ENCODE results near the gene TBC1D8. TPM values are rescaled to one million over a fixed set of nuclear protein-coding genes. Genes with fewer than 3 reads are reported as not detected.

The TBC1D8 gene
- total and polyA plus RNA-seq, 2 donors (not counting 1 experiment from before 2014, with no cell fraction given): 1.7 to 15.7 TPM

GRCh38 chr2:101040072-101040471 is 111.1 kb downstream of the TBC1D8 start:
- no peak for DNase-seq
- 96% methylated on average over 12 of the region's 13 CpGs for WGBS (ENCODE audit: insufficient coverage)
- H3K4me1 Mint-ChIP-seq: peaks cover 11% of the 10 kb centered on the region
- Histone ChIP-seq H3K27ac (ENCODE audit: low read length in 2 of 2) (no peak overlapping the region), H3K27me3 (replicated peaks in 1 of 4; ENCODE audit: control extremely low read depth in 1 of 4, control insufficient read depth in 3 of 4, insufficient read depth in 4 of 4, low read length in 3 of 4) (no peaks in the 10 kb centered on the region), H3K9me3 (ENCODE audit: control extremely low read depth in 1 of 3, control insufficient read depth in 2 of 3, insufficient read depth in 1 of 3, low read length in 2 of 3) (no peaks in the 10 kb centered on the region), H3K4me1 (ENCODE audit: control insufficient read depth in 2 of 2, insufficient read depth in 2 of 2, low read length in 2 of 2) (peaks cover 0 to 10% of the 10 kb centered on the region in 2 donors), H4K20me1 (ENCODE audit: control insufficient read depth, insufficient read depth, low read length, poor library complexity, severe bottlenecking) (no peaks in the 10 kb centered on the region), H3K36me3 (replicated peaks in 1 of 2; ENCODE audit: control extremely low read depth in 1 of 2, control insufficient read depth in 1 of 2, extremely low read depth in 1 of 2, insufficient read depth in 2 of 2, low read length in 1 of 2) (no peaks in the 10 kb centered on the region), H3K9ac (ENCODE audit: low read length) (no peak overlapping the region), H3K4me3 (ENCODE audit: control extremely low read depth in 1 of 5, extremely low read depth in 1 of 5, insufficient read depth in 1 of 5, low read depth in 2 of 5, low read length in 4 of 5) (no peak overlapping the region), H3K4me2 (replicated peaks; ENCODE audit: low read depth, low read length, poor library complexity, severe bottlenecking) (no peak overlapping the region), H2AFZ (ENCODE audit: insufficient read depth, low read depth, low read length, poor library complexity, severe bottlenecking) (no peak overlapping the region), H3K79me2 (ENCODE audit: control insufficient read depth, insufficient read depth, low read length) (no peaks in the 10 kb centered on the region)
- no peaks in the 10 kb centered on the region for H3K9me3 Mint-ChIP-seq (ENCODE audit: insufficient read depth)
- H3K27ac Mint-ChIP-seq: no peak overlapping the region
- ChIA-PET POLR2A (no interaction called here), CTCF (interaction anchor here (5.9 kb wide), 1 partner anchor 164 kb away, joined by 87 read pairs; no protein-coding TSS in a partner anchor)
- TF ChIP-seq EZH2 (IDR thresholded peaks at IDR 0.05; ENCODE audit: borderline replicate concordance, insufficient read depth, low read depth, low read length, poor library complexity, severe bottlenecking): no peak
- TF ChIP-seq, protein P1, sequence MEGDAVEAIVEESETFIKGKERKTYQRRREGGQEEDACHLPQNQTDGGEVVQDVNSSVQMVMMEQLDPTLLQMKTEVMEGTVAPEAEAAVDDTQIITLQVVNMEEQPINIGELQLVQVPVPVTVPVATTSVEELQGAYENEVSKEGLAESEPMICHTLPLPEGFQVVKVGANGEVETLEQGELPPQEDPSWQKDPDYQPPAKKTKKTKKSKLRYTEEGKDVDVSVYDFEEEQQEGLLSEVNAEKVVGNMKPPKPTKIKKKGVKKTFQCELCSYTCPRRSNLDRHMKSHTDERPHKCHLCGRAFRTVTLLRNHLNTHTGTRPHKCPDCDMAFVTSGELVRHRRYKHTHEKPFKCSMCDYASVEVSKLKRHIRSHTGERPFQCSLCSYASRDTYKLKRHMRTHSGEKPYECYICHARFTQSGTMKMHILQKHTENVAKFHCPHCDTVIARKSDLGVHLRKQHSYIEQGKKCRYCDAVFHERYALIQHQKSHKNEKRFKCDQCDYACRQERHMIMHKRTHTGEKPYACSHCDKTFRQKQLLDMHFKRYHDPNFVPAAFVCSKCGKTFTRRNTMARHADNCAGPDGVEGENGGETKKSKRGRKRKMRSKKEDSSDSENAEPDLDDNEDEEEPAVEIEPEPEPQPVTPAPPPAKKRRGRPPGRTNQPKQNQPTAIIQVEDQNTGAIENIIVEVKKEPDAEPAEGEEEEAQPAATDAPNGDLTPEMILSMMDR (IDR thresholded peaks at IDR 0.05): no peak
- intact Hi-C loops (cut with micrococcal nuclease): no loop called here
- ATAC-seq (ENCODE audit: low read depth): no peak
- H3K27me3 Mint-ChIP-seq: no peaks in the 10 kb centered on the region
- no peak overlapping the region for H3K4me3 Mint-ChIP-seq

GRCh38 chr2:101038455-101039255 is 112.5 kb downstream of the TBC1D8 start:
- intact Hi-C loops (cut with micrococcal nuclease): no loop called here
- H3K27me3 Mint-ChIP-seq: no peaks in the 10 kb centered on the region
- H3K9me3 Mint-ChIP-seq (ENCODE audit: insufficient read depth): no peaks in the 10 kb centered on the region
- Histone ChIP-seq H4K20me1 (ENCODE audit: control insufficient read depth, insufficient read depth, low read length, poor library complexity, severe bottlenecking) (no peaks in the 10 kb centered on the region), H3K4me2 (replicated peaks; ENCODE audit: low read depth, low read length, poor library complexity, severe bottlenecking) (no peak overlapping the region), H3K4me3 (ENCODE audit: control extremely low read depth in 1 of 5, extremely low read depth in 1 of 5, insufficient read depth in 1 of 5, low read depth in 2 of 5, low read length in 4 of 5) (no peak overlapping the region), H3K9ac (ENCODE audit: low read length) (no peak overlapping the region), H3K36me3 (replicated peaks in 1 of 2; ENCODE audit: control extremely low read depth in 1 of 2, control insufficient read depth in 1 of 2, extremely low read depth in 1 of 2, insufficient read depth in 2 of 2, low read length in 1 of 2) (no peaks in the 10 kb centered on the region), H3K27me3 (replicated peaks in 1 of 4; ENCODE audit: control extremely low read depth in 1 of 4, control insufficient read depth in 3 of 4, insufficient read depth in 4 of 4, low read length in 3 of 4) (no peaks in the 10 kb centered on the region), H2AFZ (ENCODE audit: insufficient read depth, low read depth, low read length, poor library complexity, severe bottlenecking) (no peak overlapping the region), H3K9me3 (ENCODE audit: control extremely low read depth in 1 of 3, control insufficient read depth in 2 of 3, insufficient read depth in 1 of 3, low read length in 2 of 3) (no peaks in the 10 kb centered on the region), H3K79me2 (ENCODE audit: control insufficient read depth, insufficient read depth, low read length) (no peaks in the 10 kb centered on the region), H3K27ac (ENCODE audit: low read length in 2 of 2) (no peak overlapping the region), H3K4me1 (ENCODE audit: control insufficient read depth in 2 of 2, insufficient read depth in 2 of 2, low read length in 2 of 2) (peaks cover 0 to 7% of the 10 kb centered on the region in 2 donors)
- no peak overlapping the region for H3K27ac Mint-ChIP-seq
- H3K4me1 Mint-ChIP-seq: peaks cover 2% of the 10 kb centered on the region
- no peak overlapping the region for H3K4me3 Mint-ChIP-seq
- ChIA-PET CTCF (interaction anchor here (1.0 to 5.9 kb wide), 2 partner anchors 166 to 176 kb away, joined by 3 to 87 read pairs; no protein-coding TSS in a partner anchor), POLR2A (no interaction called here)
- no peak for TF ChIP-seq EZH2 (IDR thresholded peaks at IDR 0.05; ENCODE audit: borderline replicate concordance, insufficient read depth, low read depth, low read length, poor library complexity, severe bottlenecking)
- TF ChIP-seq, protein P1 (IDR thresholded peaks at IDR 0.05): no peak
- no peak for DNase-seq
- WGBS (ENCODE audit: insufficient coverage): 89% methylated on average over 19 of the region's 21 CpGs
- no peak for ATAC-seq (ENCODE audit: low read depth)

Measured in B cell (primary cell).